HEK293 (cell line): ENCODE data around the gene UFC1.

Source experiments
- ZBTB1 ChIP-seq: fragments of 450-650 bp; formaldehyde crosslinking; IDR thresholded peaks from 2 replicates; pipeline ENCODE4 v1.5.1; 2016; ENCODE audit warnings: missing biosample characterization, missing genetic modification characterization
- ZBTB49 ChIP-seq: fragments of 450-650 bp; formaldehyde crosslinking; IDR thresholded peaks from 2 replicates; pipeline ENCODE4 v1.5.1; 2016; ENCODE audit warnings: missing biosample characterization, missing genetic modification characterization, low read depth
- ZNF157 ChIP-seq: fragments of 450-650 bp; formaldehyde crosslinking; IDR thresholded peaks from 2 replicates; pipeline ENCODE4 v1.5.1; 2016; ENCODE audit warnings: missing biosample characterization, missing genetic modification characterization
- TF ChIP-seq, protein P1 (sequence below): fragments of 450-650 bp; formaldehyde crosslinking; IDR thresholded peaks from 2 replicates; pipeline ENCODE4 v1.5.1; 2016; ENCODE audit warnings: missing biosample characterization, missing genetic modification characterization
- TF ChIP-seq, protein P2 (sequence below): fragments of 450-650 bp; formaldehyde crosslinking; IDR thresholded peaks from 2 replicates; pipeline ENCODE4 v1.5.1; 2016; ENCODE audit warnings: missing biosample characterization, missing genetic modification characterization

- TF ChIP-seq, protein P1, sequence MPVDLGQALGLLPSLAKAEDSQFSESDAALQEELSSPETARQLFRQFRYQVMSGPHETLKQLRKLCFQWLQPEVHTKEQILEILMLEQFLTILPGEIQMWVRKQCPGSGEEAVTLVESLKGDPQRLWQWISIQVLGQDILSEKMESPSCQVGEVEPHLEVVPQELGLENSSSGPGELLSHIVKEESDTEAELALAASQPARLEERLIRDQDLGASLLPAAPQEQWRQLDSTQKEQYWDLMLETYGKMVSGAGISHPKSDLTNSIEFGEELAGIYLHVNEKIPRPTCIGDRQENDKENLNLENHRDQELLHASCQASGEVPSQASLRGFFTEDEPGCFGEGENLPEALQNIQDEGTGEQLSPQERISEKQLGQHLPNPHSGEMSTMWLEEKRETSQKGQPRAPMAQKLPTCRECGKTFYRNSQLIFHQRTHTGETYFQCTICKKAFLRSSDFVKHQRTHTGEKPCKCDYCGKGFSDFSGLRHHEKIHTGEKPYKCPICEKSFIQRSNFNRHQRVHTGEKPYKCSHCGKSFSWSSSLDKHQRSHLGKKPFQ (tag by site-specific recombination): no peak
- no peak for TF ChIP-seq ZBTB1
- TF ChIP-seq, protein P2, sequence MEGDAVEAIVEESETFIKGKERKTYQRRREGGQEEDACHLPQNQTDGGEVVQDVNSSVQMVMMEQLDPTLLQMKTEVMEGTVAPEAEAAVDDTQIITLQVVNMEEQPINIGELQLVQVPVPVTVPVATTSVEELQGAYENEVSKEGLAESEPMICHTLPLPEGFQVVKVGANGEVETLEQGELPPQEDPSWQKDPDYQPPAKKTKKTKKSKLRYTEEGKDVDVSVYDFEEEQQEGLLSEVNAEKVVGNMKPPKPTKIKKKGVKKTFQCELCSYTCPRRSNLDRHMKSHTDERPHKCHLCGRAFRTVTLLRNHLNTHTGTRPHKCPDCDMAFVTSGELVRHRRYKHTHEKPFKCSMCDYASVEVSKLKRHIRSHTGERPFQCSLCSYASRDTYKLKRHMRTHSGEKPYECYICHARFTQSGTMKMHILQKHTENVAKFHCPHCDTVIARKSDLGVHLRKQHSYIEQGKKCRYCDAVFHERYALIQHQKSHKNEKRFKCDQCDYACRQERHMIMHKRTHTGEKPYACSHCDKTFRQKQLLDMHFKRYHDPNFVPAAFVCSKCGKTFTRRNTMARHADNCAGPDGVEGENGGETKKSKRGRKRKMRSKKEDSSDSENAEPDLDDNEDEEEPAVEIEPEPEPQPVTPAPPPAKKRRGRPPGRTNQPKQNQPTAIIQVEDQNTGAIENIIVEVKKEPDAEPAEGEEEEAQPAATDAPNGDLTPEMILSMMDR (tag by site-specific recombination): no peak
- no peak for TF ChIP-seq ZBTB49 (tag by site-specific recombination)
- no peak for TF ChIP-seq ZNF157 (tag by site-specific recombination)
Observed at GRCh38 chr1:161138431-161138830, 15.3 kb upstream of the UFC1 start.
